SKM-1 (cell line): ENCODE measurements around the gene ETS2.
"Not testable (repeated sequence)": the region's sequence is repeated elsewhere in the genome, so short reads cannot be mapped to it uniquely, and the experiment has no call there.

Experiments
- DNase-seq: peaks from one replicate; lab custom pipeline; 2025; ENCODE audit not compliant: unreplicated experiment; lab: John Stamatoyannopoulos, UW

ETS2 gene

DNA sequence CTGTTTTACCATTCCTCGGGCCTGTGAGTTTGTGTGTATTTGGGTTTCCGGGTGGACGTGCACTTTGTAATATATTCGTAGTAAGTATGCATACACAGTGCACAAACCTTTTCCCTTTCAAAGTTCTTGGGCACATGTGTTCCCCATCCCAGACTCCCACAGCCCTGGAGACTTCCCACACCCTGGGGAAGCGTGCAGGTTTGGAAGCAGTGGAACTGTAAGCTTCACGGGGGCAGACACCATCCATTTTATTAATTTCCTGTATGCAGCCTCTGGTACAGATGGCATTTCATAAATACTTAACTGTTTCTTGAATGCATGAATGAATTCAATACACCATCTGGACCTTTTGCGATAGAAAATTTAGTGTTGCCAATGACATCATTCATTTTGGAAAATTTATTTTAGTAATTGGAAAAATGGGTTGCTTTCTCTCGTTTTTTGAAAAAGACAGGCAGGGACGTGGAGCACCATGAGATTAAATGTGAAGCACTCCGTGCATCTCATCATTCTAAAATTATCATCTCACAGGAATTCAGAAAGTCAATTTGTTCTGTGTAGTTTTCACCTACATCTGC, 10.8 kb downstream of the ETS2 start:
- DNase-seq = no peak

DNA sequence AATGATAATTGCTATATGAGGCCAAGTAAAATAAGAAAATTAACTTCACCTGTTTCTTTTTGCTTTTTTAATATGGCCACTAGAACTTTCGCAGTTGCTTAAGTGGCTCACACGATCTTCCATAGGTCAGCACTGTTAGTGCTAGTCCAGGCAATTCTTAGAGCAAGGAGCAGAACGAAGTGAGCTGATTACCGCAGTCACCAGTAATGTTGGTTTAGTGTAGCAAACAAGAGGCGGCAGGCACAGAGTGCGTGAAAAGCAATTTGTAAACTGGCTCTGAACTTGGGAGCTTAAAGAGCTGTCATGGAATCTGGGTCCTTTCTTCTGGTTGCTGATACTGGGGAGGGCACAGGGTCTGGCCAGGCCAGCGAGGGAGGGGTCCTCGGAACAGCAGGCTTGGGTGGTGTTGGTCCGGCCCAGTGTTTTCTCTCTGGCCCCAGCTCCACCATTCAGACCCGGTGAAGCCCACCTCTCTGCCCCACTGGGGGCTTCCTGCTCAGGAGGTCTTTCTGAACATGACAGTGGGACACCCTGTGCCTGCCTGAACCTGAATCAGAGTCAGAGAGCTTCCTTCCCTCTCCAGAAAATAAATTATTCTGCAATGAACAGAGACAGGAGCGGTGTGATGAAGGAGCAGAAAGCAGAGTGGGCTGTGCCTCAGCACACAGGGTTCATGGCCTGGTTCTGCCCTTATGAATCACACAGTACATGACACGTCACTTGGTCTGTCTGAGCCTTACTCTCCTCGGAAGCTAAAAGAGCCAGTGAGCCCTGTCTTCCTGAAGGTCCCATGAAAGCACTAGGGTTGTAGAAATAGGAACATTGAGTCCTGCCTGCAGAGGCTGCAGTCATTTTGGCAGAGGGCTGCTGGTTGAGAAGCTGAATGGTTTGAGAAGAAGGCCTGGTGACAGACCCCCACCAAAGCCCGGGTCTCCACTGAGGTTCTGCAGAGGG, 11.9 kb downstream of the ETS2 start:
- no peak for DNase-seq

DNA sequence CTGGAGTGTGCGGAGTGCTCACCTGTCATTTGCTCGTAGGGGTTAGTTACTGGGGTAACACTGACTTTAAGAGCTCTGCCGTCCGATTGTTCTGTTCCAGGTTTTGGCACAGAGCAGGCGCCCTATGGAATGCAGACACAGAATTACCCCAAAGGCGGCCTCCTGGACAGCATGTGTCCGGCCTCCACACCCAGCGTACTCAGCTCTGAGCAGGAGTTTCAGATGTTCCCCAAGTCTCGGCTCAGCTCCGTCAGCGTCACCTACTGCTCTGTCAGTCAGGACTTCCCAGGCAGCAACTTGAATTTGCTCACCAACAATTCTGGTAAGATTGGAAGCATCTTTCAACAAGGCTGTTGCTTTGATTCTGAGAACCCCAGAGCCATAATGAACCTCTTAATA, 12.6 kb downstream of the ETS2 start:
- DNase-seq = no peak

DNA sequence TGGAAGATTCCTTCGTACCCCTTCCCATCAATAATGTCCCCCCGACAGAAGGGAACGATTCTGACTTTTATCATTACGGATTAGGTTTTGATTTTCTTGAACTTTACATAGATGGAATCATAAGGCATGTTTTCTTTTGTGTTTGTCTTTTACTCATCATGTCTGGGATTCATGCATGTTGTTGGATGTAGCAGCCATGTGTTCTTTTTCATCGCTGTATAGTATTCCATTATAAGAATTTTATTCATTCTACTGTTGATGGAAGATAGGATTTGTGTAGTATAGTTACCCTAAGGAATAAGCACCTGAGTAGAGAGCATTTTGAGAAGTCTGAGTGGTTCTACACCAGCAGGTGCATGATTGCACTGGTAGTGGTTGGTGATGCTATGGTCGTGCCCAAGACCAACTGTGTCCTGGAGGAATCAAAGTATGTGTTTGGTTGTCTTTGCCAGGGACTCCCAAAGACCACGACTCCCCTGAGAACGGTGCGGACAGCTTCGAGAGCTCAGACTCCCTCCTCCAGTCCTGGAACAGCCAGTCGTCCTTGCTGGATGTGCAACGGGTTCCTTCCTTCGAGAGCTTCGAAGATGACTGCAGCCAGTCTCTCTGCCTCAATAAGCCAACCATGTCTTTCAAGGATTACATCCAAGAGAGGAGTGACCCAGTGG, 13.5 kb downstream of the ETS2 start:
- DNase-seq = no peak

DNA sequence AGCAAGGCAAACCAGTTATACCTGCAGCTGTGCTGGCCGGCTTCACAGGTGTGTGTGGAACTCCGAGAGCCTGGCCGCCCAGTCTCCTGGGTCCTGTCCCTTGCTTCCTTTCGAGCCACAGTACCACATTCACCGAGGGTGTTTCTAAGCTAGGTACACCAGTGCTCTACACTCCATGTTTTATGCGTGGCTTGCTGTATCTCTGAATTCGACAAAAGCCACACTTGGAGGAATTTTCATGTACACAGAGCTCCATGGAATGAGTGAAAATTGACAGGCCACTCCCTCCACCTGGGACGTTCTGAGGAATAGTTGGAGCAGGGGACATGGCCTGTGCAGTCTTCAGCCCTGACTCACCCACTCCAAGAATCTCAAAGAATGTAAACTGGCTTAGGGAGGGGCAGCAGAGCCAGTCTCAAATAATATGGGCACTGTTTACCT, 14.0 kb downstream of the ETS2 start:
- DNase-seq = no peak

DNA sequence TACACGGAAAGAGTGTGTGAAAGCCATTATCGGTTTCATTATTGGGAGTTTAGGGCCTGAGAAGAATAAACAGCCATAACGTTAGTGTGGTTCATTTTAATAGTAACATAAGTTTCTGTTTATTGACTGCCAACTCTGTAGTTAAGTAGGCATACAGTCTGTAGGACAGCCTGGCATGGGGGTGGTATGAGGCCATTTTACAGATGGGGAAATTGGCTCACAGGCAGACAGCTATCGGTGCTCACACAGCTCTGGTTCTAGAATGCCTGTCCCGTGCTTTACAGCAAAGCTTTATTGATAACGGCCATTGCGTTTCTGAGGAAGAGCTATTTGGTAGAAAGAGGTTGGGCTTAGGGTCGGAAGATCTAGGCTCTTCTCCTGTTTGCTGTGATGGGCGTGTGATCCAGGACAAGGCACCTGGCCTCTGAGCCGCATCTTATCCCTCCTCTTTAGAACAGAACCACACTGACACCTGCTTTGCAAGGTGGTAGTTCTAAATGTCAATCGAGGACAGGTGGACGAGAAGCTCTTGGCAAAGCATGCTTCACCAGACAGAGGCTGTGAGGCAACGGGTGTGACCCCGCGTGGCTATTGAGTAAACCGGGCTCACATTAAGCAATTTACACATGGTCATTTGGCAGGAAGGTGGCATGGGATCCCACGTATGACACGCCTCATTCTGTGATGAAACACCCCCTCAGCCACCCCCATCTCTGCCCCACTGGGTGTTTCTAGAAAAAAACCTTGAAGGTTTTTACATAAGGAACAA, 14.9 kb downstream of the ETS2 start:
- peak; percentile 4 for DNase-seq

DNA sequence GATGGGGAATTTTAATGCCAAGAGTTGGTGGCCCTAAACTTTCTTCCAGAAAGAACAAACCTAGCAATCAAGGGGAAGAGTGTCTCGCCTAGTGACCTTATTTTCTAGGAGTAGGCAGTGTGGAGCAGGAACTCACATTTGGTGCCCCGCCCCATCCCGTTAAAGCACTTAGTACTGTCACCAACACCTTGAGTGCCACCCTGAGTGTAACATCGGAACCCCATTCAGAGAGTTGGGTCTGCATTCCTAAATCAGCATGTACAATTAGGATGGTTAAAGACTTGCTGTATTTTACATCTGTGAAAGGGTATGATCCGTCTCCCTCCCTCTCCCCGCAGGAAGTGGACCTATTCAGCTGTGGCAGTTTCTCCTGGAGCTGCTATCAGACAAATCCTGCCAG, 15.5 kb downstream of the ETS2 start:
- no peak for DNase-seq

DNA sequence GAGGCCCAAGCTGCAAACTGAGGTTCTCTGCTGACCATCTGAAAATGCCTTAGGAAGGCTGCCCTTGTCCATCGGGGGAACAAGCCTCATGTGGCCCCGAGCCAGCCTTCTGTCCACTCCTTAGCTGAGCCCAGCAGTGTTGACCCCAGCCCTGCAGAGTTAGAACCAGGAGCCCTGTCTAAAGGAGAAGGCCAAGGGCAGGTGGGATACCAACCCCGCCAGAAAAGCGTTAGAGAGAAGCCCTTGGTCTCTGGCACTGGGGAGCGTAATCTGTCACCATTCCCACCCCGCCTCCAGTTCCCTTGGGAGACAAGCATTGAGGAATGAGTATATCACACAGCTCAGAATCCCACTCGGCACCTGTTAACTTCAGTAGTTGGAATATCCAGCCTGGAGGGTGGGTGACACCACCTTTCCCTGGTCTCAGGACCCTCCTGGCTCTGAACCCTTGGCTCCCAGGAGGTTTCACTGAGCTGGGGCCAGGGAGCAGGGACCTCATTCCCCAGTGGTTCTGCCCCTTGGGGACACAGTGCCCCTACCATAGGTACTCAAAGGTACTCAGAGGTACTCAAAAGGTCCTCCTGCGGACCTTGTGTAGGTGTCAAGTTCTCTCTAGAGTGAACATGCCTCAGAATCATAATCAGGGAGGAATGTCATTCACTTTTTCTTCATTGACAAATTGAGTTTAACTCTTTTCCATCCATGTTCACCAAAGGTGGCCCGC, 16.4 kb downstream of the ETS2 start:
- no peak for DNase-seq

DNA sequence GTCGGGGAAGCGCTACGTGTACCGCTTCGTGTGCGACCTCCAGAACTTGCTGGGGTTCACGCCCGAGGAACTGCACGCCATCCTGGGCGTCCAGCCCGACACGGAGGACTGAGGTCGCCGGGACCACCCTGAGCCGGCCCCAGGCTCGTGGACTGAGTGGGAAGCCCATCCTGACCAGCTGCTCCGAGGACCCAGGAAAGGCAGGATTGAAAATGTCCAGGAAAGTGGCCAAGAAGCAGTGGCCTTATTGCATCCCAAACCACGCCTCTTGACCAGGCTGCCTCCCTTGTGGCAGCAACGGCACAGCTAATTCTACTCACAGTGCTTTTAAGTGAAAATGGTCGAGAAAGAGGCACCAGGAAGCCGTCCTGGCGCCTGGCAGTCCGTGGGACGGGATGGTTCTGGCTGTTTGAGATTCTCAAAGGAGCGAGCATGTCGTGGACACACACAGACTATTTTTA, 17.1 kb downstream of the ETS2 start:
- no peak for DNase-seq

DNA sequence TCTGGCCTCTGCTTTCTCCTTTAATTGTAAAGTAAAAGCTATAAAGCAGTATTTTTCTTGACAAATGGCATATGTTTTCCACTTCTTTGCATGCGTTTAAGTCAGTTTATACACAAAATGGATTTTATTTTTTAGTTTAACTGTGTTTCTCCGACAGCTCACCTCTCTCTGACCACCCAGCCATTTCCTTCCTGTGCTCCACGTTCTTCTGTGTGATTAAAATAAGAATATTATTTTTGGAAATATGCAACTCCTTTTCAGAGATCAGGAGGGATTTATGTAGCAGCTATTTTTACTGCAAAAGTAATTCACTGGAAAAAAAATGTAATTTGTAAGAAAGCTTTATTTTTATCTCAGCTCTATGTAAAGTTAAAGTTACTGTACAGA, 18.0 kb downstream of the ETS2 start:
- no peak for DNase-seq

DNA sequence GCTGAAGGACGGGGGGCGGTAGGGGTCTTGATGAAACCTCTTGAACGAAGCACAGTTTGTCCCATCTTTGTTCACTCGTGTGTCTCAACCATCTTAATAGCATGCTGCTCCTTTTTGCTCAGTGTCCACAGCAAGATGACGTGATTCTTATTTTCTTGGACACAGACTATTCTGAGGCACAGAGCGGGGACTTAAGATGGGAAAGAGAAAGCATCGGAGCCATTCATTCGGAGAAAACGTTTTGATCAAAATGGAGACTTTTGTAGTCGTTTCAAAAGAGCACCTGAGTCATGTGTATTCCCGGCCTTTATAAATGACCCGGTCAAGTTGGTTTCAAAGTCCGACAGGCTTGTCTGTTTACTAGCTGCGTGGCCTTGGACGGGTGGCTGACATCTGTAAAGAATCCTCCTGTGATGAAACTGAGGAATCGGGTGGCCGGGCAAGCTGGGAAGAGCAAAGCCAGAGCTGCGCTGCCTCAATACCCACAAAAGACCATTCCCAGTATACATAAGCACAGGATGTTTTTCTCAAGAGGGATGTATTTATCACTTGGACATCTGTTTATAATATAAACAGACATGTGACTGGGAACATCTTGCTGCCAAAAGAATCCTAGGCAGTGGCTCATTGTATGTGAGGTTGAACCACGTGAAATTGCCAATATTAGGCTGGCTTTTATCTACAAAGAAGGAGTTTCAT, 18.5 kb downstream of the ETS2 start:
- DNase-seq = no peak

DNA sequence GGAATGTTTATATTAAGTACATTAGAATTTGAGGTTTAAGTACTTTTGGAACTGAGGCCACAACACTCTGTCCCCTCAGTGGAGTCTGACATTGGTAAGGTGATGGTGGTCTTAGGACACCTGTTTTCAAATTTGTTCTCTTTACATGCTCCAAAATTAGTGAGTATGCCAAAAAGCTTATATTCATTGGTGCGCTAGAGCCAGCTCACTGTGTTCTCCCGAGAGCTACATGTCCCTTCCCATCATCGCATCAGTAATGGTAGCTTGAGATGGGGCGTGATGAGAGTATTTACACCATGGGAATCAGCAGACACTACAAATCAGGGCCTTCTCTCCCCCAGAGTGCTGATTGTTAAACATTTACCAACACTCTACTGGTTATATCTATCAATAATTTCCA, 19.5 kb downstream of the ETS2 start:
- no peak for DNase-seq

DNA sequence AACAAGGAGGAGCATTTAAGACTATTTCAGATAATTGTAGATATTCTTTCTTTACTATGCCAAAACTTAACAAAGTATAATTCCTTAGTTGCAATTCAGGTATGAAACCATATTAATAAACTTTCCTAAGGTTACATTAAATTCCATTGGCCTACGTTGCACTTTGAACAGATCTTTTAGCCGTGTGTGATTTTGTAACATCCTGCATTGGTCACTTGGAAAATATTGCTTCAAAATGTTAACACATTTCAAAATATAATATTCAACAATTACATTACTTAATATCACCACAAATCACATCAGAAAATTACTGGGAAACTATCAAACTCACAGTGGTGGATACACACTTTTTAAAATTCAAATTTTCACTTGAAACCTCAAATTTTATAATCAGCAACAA, 20.2 kb downstream of the ETS2 start:
- DNase-seq = no peak

DNA sequence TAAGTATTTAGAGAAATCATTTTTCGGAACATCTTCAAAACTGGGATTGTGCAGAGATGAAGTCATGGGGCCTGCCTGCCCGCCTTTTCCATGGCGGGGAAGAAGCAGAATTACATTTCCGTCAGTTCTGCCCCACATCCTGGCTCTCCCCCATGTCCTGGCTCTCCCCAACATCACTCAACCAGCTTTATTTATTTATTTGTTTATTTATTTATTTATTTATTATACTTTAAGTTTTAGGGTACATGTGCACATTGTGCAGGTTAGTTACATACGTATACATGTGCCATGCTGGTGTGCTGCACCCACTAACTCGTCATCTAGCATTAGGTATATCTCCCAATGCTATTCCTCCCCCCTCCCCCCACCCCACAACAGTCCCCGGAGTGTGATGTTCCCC, 22.4 kb downstream of the ETS2 start:
- DNase-seq = not testable (repeated sequence)

DNA sequence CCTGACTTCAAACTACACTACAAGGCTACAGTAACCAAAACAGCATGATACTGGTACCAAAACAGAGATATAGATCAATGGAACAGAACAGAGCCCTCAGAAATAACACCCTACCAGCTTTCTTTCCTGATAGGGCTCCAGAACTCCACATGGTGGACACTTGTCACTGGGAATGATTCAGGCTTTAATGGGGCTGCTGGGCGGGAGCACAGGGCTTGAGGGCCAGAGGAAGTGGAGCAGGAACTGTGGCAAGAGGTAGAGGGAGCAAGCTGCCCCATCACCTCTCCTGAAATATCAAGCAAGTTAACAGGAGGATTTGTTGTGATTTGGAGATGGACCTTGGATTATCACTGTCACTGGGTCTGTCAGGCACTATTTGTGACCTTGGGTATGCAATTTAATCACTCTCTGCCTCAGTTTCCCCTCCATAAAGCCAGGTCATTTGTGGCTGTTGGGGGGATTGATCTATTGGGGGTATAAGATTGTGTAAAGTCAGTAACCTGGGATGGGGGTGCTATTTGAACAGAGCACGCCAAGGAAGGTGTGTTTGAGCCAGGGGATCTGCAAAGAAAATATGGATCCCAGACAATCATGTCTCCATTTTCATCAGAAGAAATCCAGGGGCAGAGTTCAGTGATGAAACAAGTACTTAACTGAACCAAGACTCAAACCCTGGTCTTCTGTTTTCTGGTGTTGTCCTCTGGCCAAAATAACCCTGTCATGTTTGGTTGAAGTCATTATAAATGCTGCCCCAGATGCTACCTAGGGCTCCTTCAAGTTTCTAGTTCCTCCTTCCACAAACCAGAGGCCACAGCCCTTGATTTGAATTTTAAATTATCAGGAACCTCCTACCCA, 25.2 kb downstream of the ETS2 start:
- no peak for DNase-seq

DNA sequence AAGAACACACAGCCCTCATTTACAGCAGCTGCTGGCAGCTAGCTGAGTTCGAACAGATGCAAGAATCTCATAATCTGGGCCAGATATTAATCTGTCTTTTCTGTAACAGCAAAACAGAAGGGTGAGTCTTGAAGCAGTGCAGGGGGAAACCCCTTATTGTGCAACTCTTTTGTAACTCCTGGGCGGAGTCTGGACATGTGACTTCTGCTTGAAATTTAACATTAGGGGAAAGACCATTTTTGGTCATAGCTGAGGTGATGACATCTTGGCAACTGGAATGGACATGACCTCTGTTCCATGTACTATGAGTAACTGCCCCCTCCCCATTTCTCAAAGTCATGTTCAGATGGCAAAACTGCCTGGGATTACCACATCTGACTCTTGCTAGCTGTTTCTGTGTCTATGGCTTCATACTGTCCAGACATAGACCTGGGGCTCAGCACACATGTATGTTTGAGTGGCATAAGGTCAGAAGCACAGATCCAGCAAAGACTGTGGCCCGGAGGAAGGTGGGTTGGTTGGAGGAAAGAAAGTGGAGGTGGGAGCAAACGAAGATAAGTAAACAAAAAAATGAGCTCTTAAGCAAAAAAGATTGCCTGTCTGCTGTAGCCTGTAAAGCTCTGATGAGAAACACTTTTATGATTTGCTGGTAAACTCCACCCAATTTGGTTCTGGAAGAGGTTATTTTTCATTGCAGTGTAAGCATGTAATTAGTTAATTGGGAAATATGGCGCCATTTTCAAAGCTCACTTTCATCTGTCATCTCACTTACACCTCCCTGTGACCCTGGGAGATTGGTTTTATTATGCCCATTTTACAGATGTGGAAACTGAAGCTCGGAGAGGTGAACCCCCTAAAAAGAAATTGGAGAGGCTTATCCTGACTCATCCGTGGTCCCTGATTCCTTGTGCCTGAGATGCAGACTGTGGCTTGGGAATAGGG, 26.1 kb downstream of the ETS2 start:
- DNase-seq = peak; percentile 97

DNA sequence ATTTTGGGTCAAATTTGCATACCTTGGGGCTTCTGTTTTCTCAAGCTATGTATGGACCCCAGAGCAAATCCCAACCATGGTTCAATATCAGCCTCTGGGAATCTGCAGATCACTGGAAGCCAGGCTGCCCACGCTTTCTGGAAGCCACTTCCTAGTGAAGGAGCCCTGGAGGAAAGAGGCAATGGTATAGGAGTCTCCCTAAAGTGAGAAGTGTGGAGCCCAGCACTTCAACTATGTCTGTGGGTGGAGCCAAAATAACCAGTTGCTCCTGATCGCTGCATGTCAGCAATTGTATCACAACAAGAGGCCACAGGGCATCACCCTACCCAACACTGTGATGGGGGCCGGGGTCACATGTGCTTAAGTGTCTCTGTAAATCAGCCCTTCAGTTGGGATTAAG, 26.9 kb downstream of the ETS2 start:
- no peak for DNase-seq

DNA sequence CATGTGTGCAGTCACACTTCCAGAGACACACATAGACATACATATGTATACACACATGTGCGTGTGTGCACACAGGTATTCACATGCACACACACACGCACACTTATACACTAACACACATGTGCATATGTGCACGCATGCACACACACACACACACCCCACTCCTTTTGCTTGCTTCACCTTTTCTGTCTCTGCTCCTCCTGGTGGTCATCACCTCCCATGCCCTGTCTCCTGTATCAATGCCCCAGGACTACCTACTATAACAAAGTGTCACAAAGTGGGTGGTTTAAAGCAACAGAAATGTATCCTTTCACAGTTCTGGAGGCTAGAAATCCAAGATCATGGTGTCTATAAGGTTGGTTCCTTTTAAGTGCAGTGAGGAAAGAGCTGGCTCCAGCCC, 27.4 kb downstream of the ETS2 start:
- DNase-seq = no peak
